HL-60/S4 treated with phorbol 12-myristate 13-acetate at 8.2 ng/mL for 4 days and 3 days (cell line): ENCODE measurements around the gene RNF222.

ENCODE experiments used
- in situ Hi-C: fragments of 300-500 bp; cut with MboI; formaldehyde crosslinking; loops from 2 replicates; pipeline ENCODE4 v1.15.0; 2022; ENCODE audit warnings: low sequenced_read_pairs

RNF222 gene

GRCh38 chr17:8397636-8398035 is at the start of gene RNF222:
Gene RNF222 (minus strand): TSS chr17:8397827. CDS start chr17:8393461, 4,366 bp downstream.
- in situ Hi-C loops, result no loop called here

GRCh38 chr17:8445536-8445935 is 47.9 kb upstream of the RNF222 start:
- in situ Hi-C loops, result no loop called here

GRCh38 chr17:8444494-8444893 is 46.9 kb upstream of the RNF222 start:
- in situ Hi-C loops, result no loop called here

- in situ Hi-C loops, result no loop called here
Measured at GRCh38 chr17:8443756-8444155, 46.1 kb upstream of the RNF222 start.

- in situ Hi-C loops, result no loop called here
Measured at GRCh38 chr17:8442310-8442709, 44.7 kb upstream of the RNF222 start.

- in situ Hi-C loops, result no loop called here
Measured at GRCh38 chr17:8441690-8442089, 44.1 kb upstream of the RNF222 start.

- in situ Hi-C loops, result no loop called here
Measured at GRCh38 chr17:8439681-8440080, 42.1 kb upstream of the RNF222 start.

- in situ Hi-C loops, result no loop called here
Measured at GRCh38 chr17:8438441-8438840, 40.8 kb upstream of the RNF222 start.

- in situ Hi-C loops, result no loop called here
Measured at GRCh38 chr17:8436844-8437171, 39.2 kb upstream of the RNF222 start.

- in situ Hi-C loops, result no loop called here
Measured at GRCh38 chr17:8436169-8436843, 38.7 kb upstream of the RNF222 start.

- in situ Hi-C loops, result no loop called here
Measured at GRCh38 chr17:8435245-8436168, 37.9 kb upstream of the RNF222 start, which contains the start of gene NDEL1. Gene NDEL1 (plus strand): TSS chr17:8435884. CDS start chr17:8444272, 8,388 bp downstream.

- in situ Hi-C loops, result no loop called here
Measured at GRCh38 chr17:8430966-8431365, 33.3 kb upstream of the RNF222 start.

- in situ Hi-C loops, result no loop called here
Measured at GRCh38 chr17:8426802-8427201, 29.2 kb upstream of the RNF222 start.

- in situ Hi-C loops, result no loop called here
Measured at GRCh38 chr17:8426094-8426720, 28.6 kb upstream of the RNF222 start.

- in situ Hi-C loops, result no loop called here
Measured at GRCh38 chr17:8421571-8421970, 23.9 kb upstream of the RNF222 start.

GRCh38 chr17:8420041-8420934 is 22.7 kb upstream of the RNF222 start:
- in situ Hi-C loops, result no loop called here

- in situ Hi-C loops, result no loop called here
Measured at GRCh38 chr17:8419305-8419704, 21.7 kb upstream of the RNF222 start.

GRCh38 chr17:8418471-8418870 is 20.8 kb upstream of the RNF222 start:
- in situ Hi-C loops, result no loop called here

- in situ Hi-C loops, result no loop called here
Measured at GRCh38 chr17:8417806-8418205, 20.2 kb upstream of the RNF222 start.

GRCh38 chr17:8413938-8414337 is 16.3 kb upstream of the RNF222 start:
- in situ Hi-C loops, result no loop called here

- in situ Hi-C loops, result no loop called here
Measured at GRCh38 chr17:8413328-8413727, 15.7 kb upstream of the RNF222 start.
